KG1 (cell line): Measurements from ENCODE around the gene ARID3A.

Experiments
- DNase-seq: peaks from one replicate; lab custom pipeline; 2025; lab: John Stamatoyannopoulos, UW

Gene ARID3A

GRCh38 chr19:964761-965694 lies 39.2 kb downstream of the ARID3A start:
- DNase-seq: no peak

DNA sequence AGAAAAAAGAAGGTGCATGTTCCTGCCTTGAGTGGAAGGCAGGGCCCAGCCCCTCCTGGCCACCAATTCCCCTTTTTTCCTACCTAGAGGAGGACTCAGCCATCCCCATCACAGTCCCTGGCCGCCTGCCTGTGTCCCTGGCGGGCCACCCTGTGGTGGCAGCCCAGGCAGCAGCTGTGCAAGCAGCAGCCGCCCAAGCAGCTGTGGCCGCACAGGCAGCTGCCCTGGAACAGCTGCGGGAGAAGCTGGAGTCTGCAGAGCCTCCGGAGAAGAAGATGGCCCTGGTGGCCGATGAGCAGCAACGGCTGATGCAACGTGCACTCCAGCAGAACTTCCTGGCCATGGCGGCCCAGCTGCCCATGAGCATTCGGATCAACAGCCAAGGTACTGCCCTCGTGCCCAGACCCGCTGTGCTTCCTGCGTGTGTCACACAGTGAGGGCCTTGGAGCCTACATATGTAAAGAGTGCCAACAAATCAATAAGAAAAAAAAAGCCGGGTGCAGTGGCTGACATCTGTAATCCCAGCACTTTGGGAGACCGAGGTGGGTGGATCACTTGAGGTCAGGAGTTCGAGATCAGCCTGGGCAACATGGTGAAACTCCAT lies 40.8 kb downstream of the ARID3A start:
- no peak for DNase-seq

DNA sequence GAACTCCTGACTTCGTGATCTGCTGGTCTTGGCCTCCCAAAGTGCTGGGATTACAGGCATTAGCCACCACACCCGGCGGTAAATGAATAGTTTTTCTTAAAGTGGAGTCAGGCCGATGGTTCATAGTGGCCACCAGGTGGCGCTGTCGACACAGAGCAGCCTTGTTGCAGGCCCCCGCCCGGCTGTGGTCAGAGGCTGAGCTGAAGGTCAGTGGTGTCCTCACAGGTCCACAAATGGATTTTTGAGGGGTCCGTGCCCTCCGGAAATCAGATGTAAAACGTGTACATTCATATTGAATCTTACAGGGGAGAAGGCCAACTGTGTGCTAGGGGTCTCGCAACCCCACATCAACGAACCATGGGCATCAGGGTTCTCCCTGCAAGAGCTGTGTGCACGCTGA lies 44.9 kb downstream of the ARID3A start:
- no peak for DNase-seq

- no peak for DNase-seq
These were observed 46.0 kb downstream of the ARID3A start for GRCh38 chr19:971795-972194.

GRCh38 chr19:972281-972680 lies 46.4 kb downstream of the ARID3A start:
- no peak for DNase-seq

- no peak for DNase-seq
These were observed 48.1 kb downstream of the ARID3A start for GRCh38 chr19:973726-974563.

- no peak for DNase-seq
These were observed 48.9 kb downstream of the ARID3A start for GRCh38 chr19:974564-975257.

GRCh38 chr19:976476-976875 lies 50.6 kb downstream of the ARID3A start:
- DNase-seq: no peak

DNA sequence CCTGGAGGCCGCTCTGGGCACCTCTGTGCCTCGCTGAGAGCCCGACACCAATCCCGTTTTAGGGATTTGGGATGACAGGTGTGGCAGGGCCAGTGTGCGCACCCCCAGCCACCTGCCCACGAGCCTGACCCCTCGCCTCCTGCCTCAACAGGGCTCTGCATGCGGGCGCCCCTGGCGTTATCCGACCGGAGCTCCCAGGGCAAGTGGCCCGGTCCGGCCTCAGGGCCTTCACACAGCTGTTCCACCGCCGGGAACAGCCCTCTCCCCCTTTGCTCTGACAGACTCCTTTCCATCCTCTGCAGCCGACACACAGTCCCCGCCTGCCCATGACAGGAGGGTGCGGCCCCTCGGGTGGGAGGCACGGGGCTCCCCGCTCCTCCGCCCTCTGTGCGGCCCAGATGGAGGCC lies 51.2 kb downstream of the ARID3A start:
- no peak for DNase-seq

DNA sequence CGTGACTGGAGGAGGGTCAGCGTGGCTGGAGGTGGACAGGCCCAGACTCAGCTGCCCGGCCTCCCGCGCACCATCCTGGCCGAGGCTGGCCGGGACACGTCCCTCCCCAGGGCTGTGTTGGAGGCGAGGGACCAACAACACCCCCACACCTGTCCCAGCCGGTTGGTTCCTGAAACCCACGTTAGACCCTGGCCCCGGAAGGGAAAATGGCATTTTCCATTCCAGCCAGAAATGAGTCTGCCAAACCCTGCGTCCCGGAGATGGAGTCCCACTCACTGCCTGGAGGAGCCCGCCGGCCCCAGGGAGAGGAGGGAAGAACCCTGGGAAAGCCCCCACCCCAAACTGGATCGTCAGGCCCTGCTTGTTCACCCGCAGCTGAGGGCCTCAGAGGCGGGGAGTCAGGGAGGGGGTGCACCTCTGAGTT lies 53.5 kb downstream of the ARID3A start:
- DNase-seq: no peak

- DNase-seq: no peak
These were observed 54.5 kb downstream of the ARID3A start for GRCh38 chr19:980133-980998.

DNA sequence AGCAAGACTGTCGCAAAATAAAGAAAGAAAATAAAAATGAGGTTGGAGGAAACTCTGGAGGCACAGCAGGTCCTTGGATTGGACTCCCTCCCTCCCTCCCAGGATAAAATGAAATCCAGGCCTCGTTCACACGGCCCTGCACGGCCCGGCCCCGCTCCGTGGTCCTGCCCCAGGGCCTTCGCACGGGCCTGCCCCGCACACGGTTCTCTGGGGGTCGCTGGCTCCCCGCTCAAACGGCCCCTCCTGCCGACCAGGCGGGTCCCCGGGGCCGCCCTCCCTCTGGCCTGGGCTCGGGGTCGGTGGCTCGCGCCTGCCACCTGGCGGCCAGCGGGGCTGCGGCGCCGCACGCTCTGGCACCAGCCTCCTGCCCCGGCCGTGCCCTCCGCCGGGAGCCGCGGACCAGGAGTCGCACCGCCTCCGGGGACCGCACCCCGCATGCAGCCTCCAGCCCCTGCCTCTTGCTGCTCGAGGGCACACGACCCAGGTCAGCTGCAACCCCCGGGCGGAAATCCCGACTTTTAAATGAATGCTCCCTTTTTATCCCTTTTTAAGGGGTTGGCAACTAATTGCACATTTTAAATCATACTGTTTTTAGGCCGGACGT lies 56.8 kb downstream of the ARID3A start:
- peak; percentile 45 for DNase-seq

- DNase-seq: peak; percentile 74
These were observed 58.5 kb downstream of the ARID3A start, which contains the start of gene WDR18 for GRCh38 chr19:984165-984967. Gene WDR18 (plus strand): TSS chr19:984345. CDS start chr19:984354, 9 bp downstream.

GRCh38 chr19:986083-986482 lies 60.2 kb downstream of the ARID3A start:
- no peak for DNase-seq

DNA sequence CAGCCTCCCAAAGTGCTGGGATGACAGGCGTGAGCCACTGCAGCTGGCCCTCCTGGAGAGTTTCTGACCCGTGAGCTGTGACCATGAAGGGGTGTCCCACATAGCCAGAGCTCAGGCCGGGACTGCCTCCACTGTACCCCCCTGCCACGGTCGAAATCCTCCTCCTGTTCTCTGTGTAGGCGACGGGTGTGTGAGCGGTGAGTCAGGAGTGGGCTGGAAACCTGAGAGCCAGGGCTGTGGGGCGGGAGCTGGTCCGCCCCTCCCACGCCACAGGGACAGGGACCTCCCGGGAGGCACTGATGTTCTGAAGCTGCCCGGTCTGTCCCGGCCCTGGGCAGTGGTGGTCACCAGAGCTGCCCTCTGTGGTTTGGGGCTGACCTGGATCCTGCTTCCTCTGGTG lies 62.2 kb downstream of the ARID3A start:
- DNase-seq: no peak

GRCh38 chr19:988510-988909 lies 62.7 kb downstream of the ARID3A start:
- no peak for DNase-seq

DNA sequence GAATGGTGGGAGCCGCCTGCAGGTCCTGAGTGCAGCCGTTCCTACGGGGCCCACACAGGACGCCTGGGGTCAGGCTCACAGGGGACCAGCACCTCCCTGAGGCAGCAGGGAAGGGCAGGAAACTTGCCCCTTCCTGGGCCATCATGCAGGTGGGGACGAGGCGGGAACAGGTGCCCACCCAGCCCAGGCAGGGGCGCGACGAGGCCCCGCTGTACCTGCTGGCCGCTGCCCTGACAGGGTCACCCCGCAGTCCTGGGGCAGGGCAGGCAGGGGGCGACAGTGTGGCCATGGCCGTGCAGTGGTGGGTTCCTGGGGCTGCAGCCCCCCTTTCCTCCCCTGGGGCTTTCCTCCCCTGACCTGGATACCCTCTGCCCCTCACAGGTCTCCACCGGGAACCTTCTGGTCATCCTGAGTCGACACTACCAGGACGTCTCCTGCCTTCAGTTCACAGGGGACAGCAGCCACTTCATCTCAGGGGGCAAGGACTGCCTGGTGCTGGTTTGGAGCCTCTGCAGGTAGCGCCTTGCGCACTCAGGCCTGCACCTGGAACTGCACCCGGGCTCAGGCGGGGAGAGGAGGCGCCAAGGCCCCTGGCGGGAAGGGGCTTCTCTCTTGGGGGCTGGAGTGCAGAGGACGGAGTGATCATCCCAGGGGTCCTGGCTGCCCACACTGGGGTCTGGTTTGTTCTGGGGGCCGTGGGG lies 63.7 kb downstream of the ARID3A start:
- no peak for DNase-seq

DNA sequence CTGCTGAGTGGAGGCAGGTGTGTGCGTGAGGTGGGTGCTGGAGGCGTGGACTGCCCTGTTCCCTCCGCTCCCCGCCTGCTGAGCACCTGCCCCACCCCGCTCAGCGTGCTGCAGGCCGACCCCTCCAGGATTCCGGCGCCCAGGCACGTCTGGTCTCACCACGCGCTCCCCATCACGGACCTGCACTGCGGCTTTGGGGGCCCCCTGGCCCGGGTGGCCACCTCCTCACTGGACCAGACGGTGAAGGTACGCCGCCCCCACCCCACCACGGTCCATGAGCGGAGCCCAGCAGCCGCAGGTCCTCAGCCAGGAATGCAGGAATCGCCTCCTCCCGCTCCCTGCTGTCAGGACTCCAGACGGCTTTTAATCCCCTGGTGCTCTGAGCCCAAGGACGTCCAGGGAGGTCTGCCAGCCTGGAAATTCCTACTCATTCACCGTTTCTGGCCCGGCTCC lies 64.3 kb downstream of the ARID3A start:
- no peak for DNase-seq

- DNase-seq: no peak
These were observed 64.9 kb downstream of the ARID3A start for GRCh38 chr19:990746-991145.
